Left ventricle myocardium inferior (tissue), 1 donor: ENCODE data around the gene ASPN. TPM values are rescaled to one million over a fixed set of nuclear protein-coding genes. Genes with fewer than 3 reads are reported as not detected.

Experiments
- DNase-seq: peaks from one replicate; pipeline ENCODE4 v3.0.0-alpha.2; 2020
- H3K27ac ChIP-seq: fragments of 200-600 bp; replicated peaks from 2 replicates; pipeline ENCODE4 v1.8.0; 2021
- H3K27me3 ChIP-seq: fragments of 200-600 bp; 2 replicates; pipeline ENCODE4 v1.8.0; 2021; ENCODE audit warnings: low read depth
- H3K36me3 ChIP-seq: fragments of 200-600 bp; 2 replicates; pipeline ENCODE4 v1.8.0; 2021
- H3K4me1 ChIP-seq: fragments of 200-600 bp; 2 replicates; pipeline ENCODE4 v1.8.0; 2021
- H3K4me3 ChIP-seq: fragments of 200-600 bp; 2 replicates; pipeline ENCODE4 v1.8.0; 2021; ENCODE audit warnings: mild to moderate bottlenecking, moderate library complexity
- H3K9me3 ChIP-seq: fragments of 200-600 bp; replicated peaks from 2 replicates; pipeline ENCODE4 v1.8.0; 2021
- intact Hi-C: fragments of 100-400 bp; cut with micrococcal nuclease; formaldehyde crosslinking; loops from one replicate; pipeline ENCODE4 v1.11.0; 2022
- total RNA-seq: library from RNA; stranded (reverse); fragmentation: NEBNext Ultra II Directional; extraction: Animal tissue kit (Norgen Biotek cat#: 25700); gene quantifications from one replicate; pipeline ENCODE4 v1.2.1, GENCODE V29; 2021
- TF ChIP-seq, protein P1 (sequence below): fragments of 200-600 bp; IDR thresholded peaks from 2 replicates; pipeline ENCODE4 v1.8.0; 2021; ENCODE audit warnings: antibody characterized with exemption, mild to moderate bottlenecking, borderline replicate concordance
- donor health status: DM: no; HTN: yes; CAD: no; lungs with severe emphysema.

ASPN gene
- total RNA-seq, 1 donor from 2014 or later = 17.5 TPM

DNA sequence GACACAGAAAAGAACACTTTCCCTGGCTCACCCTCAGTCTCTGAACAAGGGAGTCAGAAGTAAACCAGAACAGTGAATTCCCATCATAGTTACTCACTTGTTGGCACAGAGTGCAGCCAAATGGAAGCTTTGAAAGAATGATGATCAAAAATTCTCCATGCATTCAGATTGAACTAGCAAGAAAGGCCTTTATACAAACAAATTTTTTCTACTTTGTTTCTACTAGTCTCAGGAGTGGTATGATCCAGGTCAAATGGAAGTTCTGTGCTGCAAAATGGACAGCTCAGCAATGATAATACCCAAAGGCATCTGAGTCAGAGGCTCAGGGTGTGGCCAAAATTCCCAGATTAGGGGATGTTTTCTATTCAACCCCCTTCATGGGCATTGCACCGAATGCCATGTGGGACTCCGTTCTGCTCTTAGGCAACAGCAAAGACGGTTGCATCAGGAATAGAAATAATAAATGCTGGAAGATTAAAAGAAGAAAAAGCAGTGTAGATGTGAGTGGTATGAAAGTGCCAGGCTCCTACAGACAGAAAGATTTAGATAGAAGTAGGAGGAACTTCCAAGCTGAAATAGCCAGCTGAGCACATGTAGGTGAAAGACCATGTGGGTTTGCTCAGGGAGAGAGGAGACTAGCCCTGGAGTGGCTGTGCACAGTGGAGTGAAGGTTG, 24.0 kb upstream of the ASPN start:
- intact Hi-C loops = no loop called here
- TF ChIP-seq, protein P1, sequence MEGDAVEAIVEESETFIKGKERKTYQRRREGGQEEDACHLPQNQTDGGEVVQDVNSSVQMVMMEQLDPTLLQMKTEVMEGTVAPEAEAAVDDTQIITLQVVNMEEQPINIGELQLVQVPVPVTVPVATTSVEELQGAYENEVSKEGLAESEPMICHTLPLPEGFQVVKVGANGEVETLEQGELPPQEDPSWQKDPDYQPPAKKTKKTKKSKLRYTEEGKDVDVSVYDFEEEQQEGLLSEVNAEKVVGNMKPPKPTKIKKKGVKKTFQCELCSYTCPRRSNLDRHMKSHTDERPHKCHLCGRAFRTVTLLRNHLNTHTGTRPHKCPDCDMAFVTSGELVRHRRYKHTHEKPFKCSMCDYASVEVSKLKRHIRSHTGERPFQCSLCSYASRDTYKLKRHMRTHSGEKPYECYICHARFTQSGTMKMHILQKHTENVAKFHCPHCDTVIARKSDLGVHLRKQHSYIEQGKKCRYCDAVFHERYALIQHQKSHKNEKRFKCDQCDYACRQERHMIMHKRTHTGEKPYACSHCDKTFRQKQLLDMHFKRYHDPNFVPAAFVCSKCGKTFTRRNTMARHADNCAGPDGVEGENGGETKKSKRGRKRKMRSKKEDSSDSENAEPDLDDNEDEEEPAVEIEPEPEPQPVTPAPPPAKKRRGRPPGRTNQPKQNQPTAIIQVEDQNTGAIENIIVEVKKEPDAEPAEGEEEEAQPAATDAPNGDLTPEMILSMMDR = no peak
- H3K9me3 ChIP-seq = no peaks in the 10 kb centered on the region
- DNase-seq = no peak
- no peak overlapping the region for H3K4me3 ChIP-seq
- H3K27ac ChIP-seq = peak overlapping the region; percentile 73
- no peaks in the 10 kb centered on the region for H3K36me3 ChIP-seq
- H3K4me1 ChIP-seq = peaks cover 61% of the 10 kb centered on the region
- H3K27me3 ChIP-seq = no peaks in the 10 kb centered on the region

DNA sequence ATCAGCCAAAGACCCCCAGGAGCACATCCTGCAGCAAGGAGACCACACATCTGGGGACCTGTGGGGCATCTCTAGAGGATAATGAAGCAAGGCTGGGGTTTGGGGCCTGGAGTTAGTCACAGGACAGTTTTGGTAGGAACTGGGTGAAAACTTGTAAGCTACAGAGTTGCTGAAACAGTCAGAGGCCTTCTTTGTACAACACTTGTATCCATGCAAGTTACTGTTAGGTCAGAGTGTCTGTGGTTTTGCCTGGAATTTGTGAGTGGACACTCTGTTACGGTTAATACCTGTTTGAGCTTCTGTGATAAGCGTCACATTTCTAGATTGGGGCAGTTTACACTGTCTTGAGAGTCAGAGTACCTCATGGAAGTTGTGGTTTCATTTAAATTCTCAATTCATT, 22.6 kb upstream of the ASPN start:
- TF ChIP-seq, protein P1 = no peak
- Histone ChIP-seq H3K36me3 (no peaks in the 10 kb centered on the region), H3K27ac (peak overlapping the region; percentile 73), H3K4me3 (no peak overlapping the region), H3K9me3 (no peaks in the 10 kb centered on the region), H3K27me3 (no peaks in the 10 kb centered on the region), H3K4me1 (peaks cover 66% of the 10 kb centered on the region)
- intact Hi-C loops = no loop called here
- no peak for DNase-seq

DNA sequence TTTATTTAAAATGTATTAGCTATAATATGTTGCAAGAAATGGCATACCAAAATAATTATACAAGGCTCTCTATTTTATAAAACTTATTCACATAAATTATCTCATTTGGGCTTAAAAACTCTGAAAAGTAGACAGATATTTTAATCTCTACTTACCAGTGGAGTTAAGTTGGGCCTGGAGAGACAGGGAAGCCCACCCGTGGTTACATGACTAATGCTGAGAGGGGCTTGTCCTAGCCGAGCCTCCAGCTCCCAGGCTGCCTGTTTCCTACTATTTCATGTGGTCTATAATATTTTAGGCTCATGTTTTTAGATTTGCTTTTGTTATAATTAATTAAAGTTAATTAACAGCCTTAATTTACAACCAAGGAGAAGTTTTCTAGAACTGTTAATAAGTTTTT, 20.9 kb upstream of the ASPN start:
- H3K27me3 ChIP-seq = no peaks in the 10 kb centered on the region
- no peak overlapping the region for H3K27ac ChIP-seq
- TF ChIP-seq, protein P1 = no peak
- no peak overlapping the region for H3K4me3 ChIP-seq
- H3K36me3 ChIP-seq = no peaks in the 10 kb centered on the region
- H3K4me1 ChIP-seq = peaks cover 60% of the 10 kb centered on the region
- intact Hi-C loops = no loop called here
- H3K9me3 ChIP-seq = no peaks in the 10 kb centered on the region
- no peak for DNase-seq

DNA sequence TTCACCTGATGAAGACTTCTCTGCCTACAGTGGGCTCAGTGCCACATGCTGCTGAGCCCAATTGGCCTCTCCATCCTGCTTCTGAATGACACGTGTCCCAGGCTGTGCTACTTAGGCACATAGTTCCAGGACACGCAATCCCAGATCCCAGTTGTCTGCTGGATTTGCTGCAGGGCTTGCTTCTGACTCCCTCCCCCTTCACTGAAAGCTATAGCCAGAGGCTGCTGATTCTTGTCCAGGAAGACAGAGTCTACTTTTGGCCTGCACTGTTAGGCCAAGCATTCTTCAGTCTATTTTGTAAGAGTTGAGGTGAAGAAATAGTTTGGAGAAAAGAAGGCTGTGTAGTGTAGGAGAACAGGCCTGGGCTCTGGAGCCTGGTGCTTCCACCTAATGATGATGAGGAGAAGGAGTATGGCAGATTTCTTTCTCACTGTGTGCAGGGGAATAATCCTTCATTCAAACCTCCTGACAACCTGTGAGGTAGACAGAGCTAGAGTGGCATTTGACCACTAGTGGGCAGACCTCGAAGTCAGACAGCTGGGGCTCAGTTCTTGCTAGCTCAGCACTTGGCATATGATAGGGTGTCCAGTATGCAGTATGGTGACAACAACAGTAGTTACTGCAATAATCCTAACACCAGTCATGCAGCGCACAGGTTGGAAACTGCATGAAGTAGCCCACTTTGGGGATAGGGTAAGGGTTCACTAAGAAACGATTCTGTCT, 19.5 kb upstream of the ASPN start:
- no peaks in the 10 kb centered on the region for H3K27me3 ChIP-seq
- peaks cover 46% of the 10 kb centered on the region for H3K4me1 ChIP-seq
- no peaks in the 10 kb centered on the region for H3K9me3 ChIP-seq
- H3K4me3 ChIP-seq = no peak overlapping the region
- intact Hi-C loops = no loop called here
- peak overlapping the region; percentile 57 for H3K27ac ChIP-seq
- H3K36me3 ChIP-seq = no peaks in the 10 kb centered on the region
- TF ChIP-seq, protein P1 = peak; percentile 56
- DNase-seq = peak; percentile 38

DNA sequence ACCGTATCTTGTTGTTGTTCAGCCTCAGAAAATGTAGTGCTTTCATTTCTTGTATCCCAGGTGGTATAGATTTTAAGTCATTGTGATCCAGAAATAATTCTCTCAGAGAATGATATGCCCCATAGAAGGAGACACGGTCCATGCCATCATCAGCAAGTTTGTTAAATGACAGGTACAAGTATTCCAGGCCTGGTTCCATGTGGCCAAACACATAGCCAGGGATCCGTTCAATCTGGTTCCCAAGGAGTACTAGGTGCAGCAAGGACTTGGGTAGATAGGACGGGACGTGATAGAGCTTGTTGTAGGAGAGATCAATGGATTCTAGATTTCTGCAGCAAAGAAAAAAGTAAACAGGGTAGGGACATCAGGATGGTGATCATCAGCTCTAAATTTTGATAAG, 18.4 kb upstream of the ASPN start:
- DNase-seq = no peak
- Histone ChIP-seq H3K27me3 (no peaks in the 10 kb centered on the region), H3K27ac (peak overlapping the region; percentile 57), H3K9me3 (no peaks in the 10 kb centered on the region), H3K4me3 (no peak overlapping the region), H3K4me1 (peaks cover 35% of the 10 kb centered on the region), H3K36me3 (no peaks in the 10 kb centered on the region)
- TF ChIP-seq, protein P1 = no peak
- intact Hi-C loops = no loop called here
